NCI-H446 treated with DMSO at 0.1 percent for 48 hours (cell line): Measurements from ENCODE around the gene KRTAP3-2.

ENCODE experiments used
- DNase-seq: peaks from one replicate; lab custom pipeline; 2025; lab: John Stamatoyannopoulos, UW

Gene KRTAP3-2

DNA sequence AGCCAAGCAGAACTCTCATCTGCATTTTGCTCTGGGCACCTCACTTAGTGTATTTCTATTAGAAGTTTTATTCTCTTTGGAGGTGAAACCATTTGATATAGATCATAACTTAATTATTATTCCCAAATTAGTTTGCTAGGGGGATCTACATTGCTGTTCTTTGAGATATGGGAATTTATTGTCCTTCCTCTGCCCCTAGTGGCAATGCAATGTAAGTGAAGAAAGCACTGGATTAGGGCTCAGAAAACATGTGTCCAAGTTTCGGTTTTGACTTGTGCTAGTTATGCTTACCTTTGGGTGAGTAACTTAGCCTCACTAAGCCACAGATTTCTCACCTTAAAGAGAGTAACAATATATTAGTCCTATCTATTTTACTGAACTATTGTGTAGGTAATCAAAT, 35.9 kb downstream of the KRTAP3-2 start:
- no peak for DNase-seq

DNA sequence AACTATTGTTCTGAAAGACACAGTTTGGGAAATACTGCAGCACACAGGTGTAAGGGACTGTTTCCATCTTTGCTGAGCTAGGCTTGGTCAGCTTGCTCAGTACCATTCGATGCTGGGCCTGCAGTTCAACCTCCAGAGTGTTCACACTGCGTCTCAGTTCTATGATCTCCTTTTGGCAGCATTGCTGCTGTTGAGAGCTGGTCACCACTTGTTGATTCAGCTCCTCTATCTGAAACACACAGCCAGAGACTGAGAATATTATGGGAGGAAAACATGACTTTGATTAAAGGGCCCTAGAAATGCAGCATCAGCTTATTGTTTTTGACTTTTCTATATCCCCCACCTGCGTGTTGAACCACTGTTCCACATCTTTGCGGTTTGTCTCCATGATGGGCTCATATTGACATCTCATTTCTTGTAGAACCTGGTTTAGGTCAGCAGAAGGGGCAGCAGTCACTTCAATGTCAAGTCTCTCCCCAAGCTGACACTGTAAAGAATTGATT, 37.6 kb downstream of the KRTAP3-2 start:
- no peak for DNase-seq

DNA sequence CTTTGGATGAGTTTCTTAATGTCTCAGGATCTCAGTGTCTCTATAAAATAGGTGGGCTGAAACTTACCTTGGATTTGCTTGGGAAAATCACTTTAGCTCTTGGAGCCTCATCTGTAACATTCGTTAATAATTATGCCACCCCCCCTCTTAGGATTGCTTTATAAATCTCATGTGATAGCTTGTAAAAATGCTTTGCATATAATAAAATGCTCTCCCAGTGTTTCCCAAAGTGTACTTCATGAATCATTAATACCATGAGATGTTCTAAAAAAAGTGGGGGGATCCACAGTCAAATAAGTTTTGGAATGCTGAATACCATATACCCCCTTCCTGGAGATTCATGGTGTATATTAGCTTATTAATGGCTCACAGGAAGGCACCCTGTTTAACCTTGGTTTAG, 38.1 kb downstream of the KRTAP3-2 start:
- no peak for DNase-seq

DNA sequence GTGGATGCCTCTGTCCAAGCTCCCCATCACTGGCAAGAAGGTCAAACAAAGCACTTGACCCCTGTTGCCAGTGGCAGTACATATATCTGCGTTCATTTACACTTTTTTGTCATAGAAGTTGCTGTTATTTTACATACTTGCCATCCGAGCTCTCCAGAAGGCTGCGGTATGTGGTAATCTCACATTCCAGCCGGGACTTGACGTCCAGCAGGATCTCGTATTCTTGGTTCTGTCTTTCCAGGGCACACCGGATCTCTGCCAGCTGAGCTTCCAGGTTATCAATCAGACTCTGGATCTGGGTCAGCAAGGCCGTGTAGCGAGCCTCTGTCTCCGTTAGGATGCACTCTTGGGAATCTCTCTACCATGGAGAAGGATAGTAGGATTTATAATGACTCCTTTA, 39.6 kb downstream of the KRTAP3-2 start:
- DNase-seq: no peak

DNA sequence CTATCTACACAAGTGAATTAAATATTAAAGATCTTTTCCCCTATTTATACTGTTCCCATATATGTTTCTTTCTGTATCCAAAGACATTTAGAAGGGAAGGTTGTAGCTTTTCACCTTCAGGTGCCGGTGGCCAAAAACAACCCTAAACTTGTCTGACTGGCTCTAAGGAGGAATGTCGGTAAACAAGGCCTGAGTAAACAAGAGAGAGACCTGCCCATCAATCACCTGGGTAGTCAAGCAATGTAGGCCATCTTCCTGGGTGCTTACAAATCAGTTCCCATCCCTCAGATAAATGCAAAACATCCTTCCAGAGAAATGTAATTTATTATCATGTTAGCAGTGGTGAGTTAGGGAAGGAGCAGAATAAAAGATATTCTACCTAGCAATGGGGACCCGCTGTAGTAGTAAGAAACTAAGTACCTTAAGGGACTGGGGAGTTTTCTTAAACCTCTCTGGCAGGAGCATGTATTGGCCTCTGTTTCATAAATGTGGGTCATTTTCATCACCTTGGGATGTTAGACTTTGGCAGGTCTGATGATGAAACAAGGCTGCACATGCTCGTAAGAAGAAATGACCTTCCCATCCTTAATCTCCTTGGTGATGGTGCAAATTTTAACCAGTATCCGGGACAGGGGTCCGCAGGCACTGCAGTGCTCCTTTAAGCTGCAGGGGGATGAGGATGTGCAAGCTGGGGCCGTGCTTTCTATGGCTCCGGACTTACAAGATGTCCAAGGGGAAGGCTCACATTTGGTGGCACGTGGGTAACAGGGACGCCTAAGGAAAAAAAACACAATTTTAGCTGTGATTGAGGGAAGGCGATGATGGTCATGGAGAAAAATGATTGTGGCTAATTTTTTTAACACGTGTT, 41.4 kb downstream of the KRTAP3-2 start:
- DNase-seq: no peak

DNA sequence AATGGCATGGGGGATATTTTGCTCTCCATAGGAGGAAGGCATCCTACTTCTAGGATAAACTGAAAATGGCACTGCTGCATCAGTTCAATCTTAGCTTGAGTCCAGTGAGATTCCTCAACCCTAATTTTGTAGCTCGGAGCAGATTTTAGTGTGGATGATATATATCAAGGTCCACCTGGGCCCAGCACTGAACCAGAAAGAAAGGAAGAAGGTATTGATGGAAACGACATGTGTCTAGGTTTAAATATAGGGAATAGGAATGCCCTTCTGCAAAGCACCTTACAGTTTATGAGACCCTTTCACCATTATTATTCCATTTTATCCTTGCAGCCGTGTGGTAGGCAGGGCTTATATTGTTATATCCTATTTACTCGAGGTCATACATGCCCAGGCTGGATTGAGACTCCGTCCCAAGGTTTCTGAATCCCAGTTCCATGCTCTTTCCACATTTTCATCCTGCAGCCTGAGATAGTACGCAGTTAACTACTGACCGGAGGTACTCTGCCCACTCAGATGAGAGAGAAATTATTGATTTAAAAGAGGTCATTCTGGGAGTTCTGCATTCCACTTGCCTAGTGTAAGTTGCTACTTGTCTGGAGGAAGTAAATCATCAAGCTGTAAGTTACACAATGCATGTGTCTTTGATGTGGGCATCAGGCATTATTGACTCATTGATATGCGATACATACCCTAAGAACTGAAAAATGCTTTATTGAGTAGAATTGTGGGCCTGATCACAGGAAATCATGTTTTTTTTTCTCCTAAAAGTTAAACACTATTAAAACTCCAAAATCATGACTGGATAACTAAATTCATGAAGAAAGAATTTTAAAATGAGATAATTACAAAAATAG, 43.1 kb downstream of the KRTAP3-2 start:
- DNase-seq: no peak

DNA sequence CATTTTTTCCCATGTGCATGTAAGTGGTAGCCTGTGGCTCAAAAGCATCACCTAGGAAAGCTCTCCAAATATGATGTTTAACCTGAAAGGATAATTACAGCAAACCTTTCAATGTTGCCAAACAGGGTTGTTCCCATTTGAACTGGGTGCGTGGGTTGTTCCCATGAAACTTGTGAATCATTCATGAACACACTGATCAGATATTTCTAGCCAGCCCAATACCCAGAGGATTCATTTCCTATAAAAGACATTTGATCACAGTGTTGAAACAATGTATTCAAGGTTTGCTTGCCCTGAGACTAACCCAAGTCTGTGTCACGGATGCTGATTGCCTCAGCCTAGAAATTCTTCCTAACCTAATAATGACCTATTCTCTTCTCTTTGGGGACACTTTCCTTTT, 45.8 kb downstream of the KRTAP3-2 start:
- no peak for DNase-seq

DNA sequence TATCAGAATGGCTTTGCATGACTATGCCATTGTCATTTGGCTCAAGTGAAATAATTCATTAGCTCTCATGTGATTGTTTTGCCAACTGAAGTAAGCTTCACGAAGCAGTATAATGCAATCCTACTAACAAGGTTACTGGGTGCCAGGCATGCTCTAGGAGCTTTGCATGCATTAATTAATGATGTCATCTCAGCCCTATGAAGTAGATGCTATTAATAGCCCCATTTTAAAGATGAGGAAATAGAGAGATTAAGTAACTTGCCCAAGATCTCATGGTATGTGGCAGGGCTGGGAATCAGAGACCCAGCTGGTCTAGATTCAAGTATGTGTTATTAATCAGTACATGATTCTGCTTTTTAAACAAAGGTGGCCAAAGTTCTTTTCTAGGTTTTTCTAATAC, 47.0 kb downstream of the KRTAP3-2 start:
- DNase-seq: no peak

DNA sequence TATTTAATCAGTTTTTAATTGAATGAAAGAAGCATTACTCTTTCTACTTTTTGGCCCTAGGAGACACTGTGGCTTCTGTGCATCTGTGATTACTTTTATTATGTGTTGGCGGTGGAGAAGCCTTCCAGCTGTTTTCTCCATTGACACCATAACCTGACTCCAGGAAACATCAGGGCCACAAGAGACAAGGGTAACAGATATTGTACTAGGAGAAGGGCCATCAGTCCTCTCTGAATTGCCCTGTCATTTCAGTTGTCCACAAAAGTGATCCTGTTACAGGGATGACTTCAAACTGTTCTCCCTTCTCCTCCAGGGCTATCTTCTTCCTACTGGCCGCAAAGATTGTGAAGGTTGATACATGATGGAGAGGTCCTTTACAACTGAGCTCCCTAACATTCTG, 47.6 kb downstream of the KRTAP3-2 start:
- DNase-seq: no peak

DNA sequence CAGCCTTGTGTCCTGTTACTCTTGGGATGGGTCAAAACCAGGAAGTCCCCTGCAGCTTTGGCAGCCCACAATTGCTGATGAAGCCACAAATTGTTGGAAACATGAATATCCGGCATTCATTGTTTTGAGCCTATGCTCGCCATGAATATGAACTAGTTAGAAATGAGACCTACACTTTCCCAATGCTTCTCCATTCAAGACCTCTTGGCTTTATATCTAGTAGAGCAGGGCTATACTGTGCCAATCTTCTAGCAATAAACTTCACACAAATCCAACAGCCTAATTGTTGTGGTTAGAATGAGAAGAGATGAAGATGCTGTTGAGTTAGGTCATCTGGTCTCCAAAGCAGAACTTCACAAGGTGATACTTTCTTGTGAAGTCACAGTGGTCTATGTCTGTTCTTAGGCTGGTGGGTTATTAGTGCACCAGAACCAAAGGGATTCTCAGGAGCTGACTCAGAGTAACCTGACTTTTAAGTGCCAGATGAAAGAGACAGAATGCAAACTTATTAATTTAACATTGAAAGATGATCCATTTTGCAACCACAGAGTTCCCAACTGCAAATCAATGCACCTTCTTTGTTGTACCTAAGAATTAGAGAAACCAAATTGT, 48.6 kb downstream of the KRTAP3-2 start:
- no peak for DNase-seq

DNA sequence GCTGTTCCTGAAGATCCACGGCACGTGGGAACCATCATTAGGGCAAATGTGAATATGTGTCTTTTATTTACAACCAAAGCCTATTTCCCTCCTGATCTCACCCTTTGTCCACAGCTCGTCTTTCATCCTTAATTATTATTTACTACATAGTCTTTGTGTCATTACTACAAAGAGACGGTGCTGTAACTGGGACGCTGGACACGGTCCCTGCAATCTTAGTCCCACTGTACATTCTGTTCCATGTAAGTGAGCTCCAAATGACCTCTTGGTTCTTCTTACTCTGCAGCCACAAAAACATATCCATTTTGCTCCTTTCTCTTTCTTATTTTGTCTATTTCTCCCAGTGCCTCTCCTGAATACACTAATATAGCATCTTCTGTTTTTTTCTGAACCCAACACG, 49.5 kb downstream of the KRTAP3-2 start:
- DNase-seq: no peak

DNA sequence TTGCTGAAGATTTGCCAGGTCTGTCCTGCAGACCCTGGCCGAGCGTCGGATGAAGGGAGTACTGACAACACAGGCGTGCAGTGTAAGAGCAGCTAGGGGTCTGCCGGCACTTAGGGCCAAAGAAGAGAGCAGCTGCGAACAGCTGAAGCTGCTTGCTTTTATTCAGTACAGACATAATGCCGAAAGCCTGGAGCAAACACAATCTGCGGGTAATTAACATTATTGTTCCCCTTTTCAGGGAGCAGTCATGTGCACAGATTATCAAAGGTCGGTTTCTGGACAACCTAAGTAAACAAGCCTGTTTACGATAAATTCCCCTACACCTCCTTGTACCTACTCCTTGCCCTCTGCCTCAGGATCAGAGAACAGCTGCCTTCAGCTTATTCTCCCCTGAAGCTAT, 50.3 kb downstream of the KRTAP3-2 start:
- DNase-seq: no peak
